HepG2 (cell line): ENCODE data around the gene EZH1. TPM values are rescaled to one million over a fixed set of nuclear protein-coding genes. Genes with fewer than 3 reads are reported as not detected.

Experiments
- ATF6 ChIP-seq: sonication (generic); formaldehyde crosslinking; conservative IDR thresholded peaks from 2 replicates; pipeline ENCODE4 v1.4.0; 2020; ENCODE audit warnings: missing genetic modification reagents
- DR1 ChIP-seq: sonication (generic); formaldehyde crosslinking; IDR thresholded peaks from 2 replicates; pipeline ENCODE4 v1.8.0; 2021; ENCODE audit warnings: mild to moderate bottlenecking, missing genetic modification reagents, inconsistent platforms
- ELF4 ChIP-seq: sonication (generic); formaldehyde crosslinking; IDR thresholded peaks from 2 replicates; pipeline ENCODE4 v1.5.0; 2020; ENCODE audit warnings: missing genetic modification reagents, mild to moderate bottlenecking, moderate library complexity, borderline replicate concordance
- GZF1 ChIP-seq: sonication (generic); formaldehyde crosslinking; IDR thresholded peaks from 2 replicates; pipeline ENCODE4 v1.5.1; 2020; ENCODE audit warnings: mild to moderate bottlenecking, missing genetic modification reagents
- HOXA3 ChIP-seq: sonication (generic); formaldehyde crosslinking; IDR thresholded peaks from 2 replicates; pipeline ENCODE4 v1.5.0; 2020; ENCODE audit warnings: missing genetic modification reagents
- ISL2 ChIP-seq: sonication (generic); formaldehyde crosslinking; IDR thresholded peaks from 2 replicates; pipeline ENCODE4 v1.5.0; 2020; ENCODE audit warnings: missing genetic modification reagents
- MED8 ChIP-seq: sonication (generic); formaldehyde crosslinking; IDR thresholded peaks from 2 replicates; pipeline ENCODE4 v1.8.1; 2023; ENCODE audit warnings: mild to moderate bottlenecking, missing genetic modification reagents; ENCODE audit not compliant: insufficient replicate concordance
- NCOR1 ChIP-seq: fragments of 200-600 bp; sonication (generic); IDR thresholded peaks from 2 replicates; pipeline ENCODE4 v1.7.0; 2017; ENCODE audit warnings: antibody characterized with exemption, low read length, borderline replicate concordance
- NFE2 ChIP-seq: sonication (generic); formaldehyde crosslinking; IDR thresholded peaks from 2 replicates; pipeline ENCODE4 v1.4.0; 2020; ENCODE audit warnings: missing genetic modification reagents
- NFYC ChIP-seq: IDR thresholded peaks from 2 replicates; pipeline ENCODE4 v1.6.1; 2016; ENCODE audit warnings: missing genetic modification reagents, missing compliant biosample characterization
- SMARCE1 ChIP-seq: fragments of 450-650 bp; IDR thresholded peaks from 2 replicates; pipeline ENCODE4 v1.6.1; 2017; ENCODE audit warnings: borderline replicate concordance
- TFDP2 ChIP-seq: sonication (generic); formaldehyde crosslinking; IDR thresholded peaks from 2 replicates; pipeline ENCODE4 v1.4.0; 2020; ENCODE audit warnings: missing genetic modification reagents
- ZBTB2 ChIP-seq: sonication (generic); formaldehyde crosslinking; IDR thresholded peaks from 2 replicates; pipeline ENCODE4 v1.8.0; 2022; ENCODE audit warnings: low read depth, missing genetic modification reagents
- ZBTB42 ChIP-seq: sonication (generic); formaldehyde crosslinking; IDR thresholded peaks from 2 replicates; pipeline ENCODE4 v1.5.0; 2020; ENCODE audit warnings: mild to moderate bottlenecking, missing genetic modification reagents
- ZFX ChIP-seq: sonication (generic); formaldehyde crosslinking; IDR thresholded peaks from 2 replicates; pipeline ENCODE4 v1.4.0; 2020; ENCODE audit warnings: mild to moderate bottlenecking, low read depth, missing genetic modification reagents, moderate library complexity
- ZFY ChIP-seq: sonication (generic); formaldehyde crosslinking; IDR thresholded peaks from 2 replicates; pipeline ENCODE4 v1.4.0; 2020; ENCODE audit warnings: missing genetic modification reagents
- ZNF101 ChIP-seq: sonication (generic); formaldehyde crosslinking; IDR thresholded peaks from 2 replicates; pipeline ENCODE4 v1.4.0; 2020; ENCODE audit warnings: mild to moderate bottlenecking, low read depth, missing genetic modification reagents, borderline replicate concordance
- ZNF350 ChIP-seq: sonication (generic); formaldehyde crosslinking; IDR thresholded peaks from 2 replicates; pipeline ENCODE4 v1.4.0; 2020; ENCODE audit warnings: mild to moderate bottlenecking, low read depth, missing genetic modification reagents, borderline replicate concordance
- ZNF446 ChIP-seq: sonication (generic); formaldehyde crosslinking; IDR thresholded peaks from 2 replicates; pipeline ENCODE4 v1.5.0; 2020; ENCODE audit warnings: mild to moderate bottlenecking, missing genetic modification reagents
- ZNF670 ChIP-seq: sonication (generic); formaldehyde crosslinking; IDR thresholded peaks from 2 replicates; pipeline ENCODE4 v1.8.0; 2022; ENCODE audit warnings: mild to moderate bottlenecking, missing genetic modification reagents, borderline replicate concordance
- polyA plus RNA-seq, 8 experiments: library from polyadenylated mRNA; depleted of rRNA in 3 of 8; stranded (reverse) in 7 of 8; unstranded in 1 of 8; fragments of >200 nt; fragmentation: Illumina TruSeq in 4 of 8; extraction: Trizol in 4 of 8; gene quantifications; 2 replicates each; pipeline versions ENCODE4 v1.2.1 to v1.2.3, GENCODE V29; 2011 to 2016; ENCODE audit warnings: low read depth in 4 of 8, missing spikeins in 1 of 8, mixed read lengths in 1 of 8; ENCODE audit not compliant: insufficient read depth in 1 of 8
- total RNA-seq, 5 experiments: library from RNA; depleted of rRNA; stranded (reverse); fragments of >200 nt; fragmentation: Illumina TruSeq; extraction: Trizol; gene quantifications; 2 replicates each; pipeline ENCODE4 v1.2.3, GENCODE V29; 2016; ENCODE audit warnings: low read depth in 1 of 5
- TF ChIP-seq, protein P1 (sequence below): sonication (generic); formaldehyde crosslinking; IDR thresholded peaks from 2 replicates; pipeline ENCODE4 v1.8.1; 2023; ENCODE audit warnings: mild to moderate bottlenecking, missing genetic modification reagents
- TF ChIP-seq, protein P2 (sequence below): IDR thresholded peaks from 2 replicates; pipeline ENCODE4 v1.6.1; 2012; ENCODE audit warnings: inconsistent platforms

The EZH1 gene
- total and polyA plus RNA-seq, 2 of the 13 experiments (the other 11 are each of a cell fraction or from before 2014, with no cell fraction given), result 11.6 to 24.0 TPM

- TF ChIP-seq ZBTB2 (0 out of 2 replicates have a peak, but pooled peaks have one; percentile 46), ZNF101 (CRISPR knock-in tag) (no peak), ZNF446 (CRISPR knock-in tag) (peak; percentile 96; the same call in 1 of the 2 replicates), ZNF350 (peak; percentile 74), HOXA3 (peak; percentile 79), SMARCE1 (no peak), ZBTB42 (CRISPR knock-in tag) (no peak), ISL2 (CRISPR knock-in tag) (peak; percentile 49), DR1 (peak; percentile 56; the same call in 1 of the 2 replicates), NFE2 (CRISPR knock-in tag) (no peak), NCOR1 (peak; percentile 88), ZFY (peak; percentile 44), MED8 (CRISPR knock-in tag) (peak; percentile 87), ZFX (peak; percentile 60), ZNF670 (CRISPR knock-in tag) (peak; percentile 78), GZF1 (CRISPR knock-in tag) (no peak), NFYC (CRISPR knock-in tag) (no peak), ATF6 (CRISPR knock-in tag) (no peak), ELF4 (no peak; the same call in 1 of the 2 replicates), TFDP2 (CRISPR knock-in tag) (0 out of 2 replicates have a peak, but pooled peaks have one; percentile 11)
- TF ChIP-seq, protein P1, sequence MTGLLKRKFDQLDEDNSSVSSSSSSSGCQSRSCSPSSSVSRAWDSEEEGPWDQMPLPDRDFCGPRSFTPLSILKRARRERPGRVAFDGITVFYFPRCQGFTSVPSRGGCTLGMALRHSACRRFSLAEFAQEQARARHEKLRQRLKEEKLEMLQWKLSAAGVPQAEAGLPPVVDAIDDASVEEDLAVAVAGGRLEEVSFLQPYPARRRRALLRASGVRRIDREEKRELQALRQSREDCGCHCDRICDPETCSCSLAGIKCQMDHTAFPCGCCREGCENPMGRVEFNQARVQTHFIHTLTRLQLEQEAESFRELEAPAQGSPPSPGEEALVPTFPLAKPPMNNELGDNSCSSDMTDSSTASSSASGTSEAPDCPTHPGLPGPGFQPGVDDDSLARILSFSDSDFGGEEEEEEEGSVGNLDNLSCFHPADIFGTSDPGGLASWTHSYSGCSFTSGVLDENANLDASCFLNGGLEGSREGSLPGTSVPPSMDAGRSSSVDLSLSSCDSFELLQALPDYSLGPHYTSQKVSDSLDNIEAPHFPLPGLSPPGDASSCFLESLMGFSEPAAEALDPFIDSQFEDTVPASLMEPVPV (CRISPR knock-in tag), result 0 out of 2 replicates have a peak, but pooled peaks have one; percentile 65
- TF ChIP-seq, protein P2, sequence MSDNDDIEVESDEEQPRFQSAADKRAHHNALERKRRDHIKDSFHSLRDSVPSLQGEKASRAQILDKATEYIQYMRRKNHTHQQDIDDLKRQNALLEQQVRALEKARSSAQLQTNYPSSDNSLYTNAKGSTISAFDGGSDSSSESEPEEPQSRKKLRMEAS, result peak; percentile 29
Observed at GRCh38 chr17:42779936-42780850, 35.4 kb upstream of the EZH1 start, which contains the start of gene WNK4 (continued).
